ENCODE results near the gene PLEKHA1.

- TF ChIP-seq CTCF (conservative IDR thresholded peaks at IDR 0.05 in 1 of 2, IDR thresholded peaks at IDR 0.05 in 1 of 2; ENCODE audit: extremely low read depth in 1 of 2, insufficient read depth in 1 of 2, low read depth in 1 of 2, low read length in 2 of 2), result no peak
- no peak for TF ChIP-seq EZH2 (IDR thresholded peaks at IDR 0.05; ENCODE audit: borderline replicate concordance, low read length)
Observed at GRCh38 chr10:122424059-122424458, 49.6 kb downstream of the PLEKHA1 start.
